GM23248 (cell line): Measurements from ENCODE around the gene PEX6.

Experiments
- EZH2 ChIP-seq: fragments of 200-600 bp; sonication (generic); IDR thresholded peaks from 2 replicates; pipeline ENCODE4 v1.6.1; 2018; ENCODE audit warnings: antibody characterized with exemption, mild to moderate bottlenecking; ENCODE audit not compliant: insufficient read depth, poor library complexity, severe bottlenecking
- EZH2phosphoT487 ChIP-seq: fragments of 200-600 bp; sonication (generic); IDR thresholded peaks from 2 replicates; pipeline ENCODE4 v1.6.1; 2018; ENCODE audit warnings: antibody characterized with exemption, moderate library complexity, mild to moderate bottlenecking, low read depth; ENCODE audit not compliant: insufficient read depth

DNA sequence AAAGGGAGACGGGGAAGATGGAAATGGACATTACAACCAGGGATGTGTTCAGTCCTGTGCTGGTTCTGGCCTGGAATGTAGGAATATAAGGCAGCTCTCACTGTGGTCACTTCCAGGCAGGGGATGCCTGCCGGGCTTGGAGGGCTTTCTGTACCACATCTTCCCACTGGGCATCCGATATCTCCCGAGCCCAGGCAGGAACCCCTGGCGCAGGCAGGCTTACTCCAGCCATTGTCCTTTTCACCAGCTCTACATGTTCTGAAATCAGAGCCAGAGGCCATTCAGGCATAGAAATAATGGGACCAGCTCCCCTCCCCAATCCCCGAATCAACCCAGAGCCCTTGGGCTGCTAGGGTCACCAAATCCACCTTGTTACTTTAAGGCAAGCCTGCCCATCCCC is 33.4 kb upstream of the PEX6 start:
- TF ChIP-seq EZH2 (no peak), EZH2phosphoT487 (no peak)
